ENCODE data around the gene GAPDHS. TPM values are rescaled to one million over a fixed set of nuclear protein-coding genes. Genes with fewer than 3 reads are reported as not detected.
A peak's percentile ranks its signal among the peaks of the same experiment; 100 is the strongest.

GAPDHS gene
- polyA plus RNA-seq, 3 donors, result not detected

DNA sequence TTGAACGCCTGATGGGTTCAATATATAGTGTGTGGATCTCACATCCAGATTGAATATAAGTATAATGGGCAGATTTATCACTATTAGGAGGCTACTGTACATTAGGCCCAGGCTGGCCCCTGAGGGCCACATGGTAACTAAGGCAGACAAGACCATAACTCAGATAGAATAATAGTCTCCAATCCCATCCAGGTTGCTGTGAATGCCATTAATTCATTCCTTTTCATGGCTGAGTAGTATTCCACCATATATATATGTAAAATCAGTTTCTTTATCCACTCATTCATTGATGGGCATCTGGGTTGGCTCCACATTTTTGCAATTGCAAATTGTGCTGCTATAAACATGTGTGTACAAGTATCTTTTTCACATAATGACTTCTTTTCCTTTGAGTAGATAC is 44.7 kb downstream of the GAPDHS start:
- DNase-seq (ENCODE audit: low read depth in 3 of 3, low spot score in 2 of 3), result no peak

DNA sequence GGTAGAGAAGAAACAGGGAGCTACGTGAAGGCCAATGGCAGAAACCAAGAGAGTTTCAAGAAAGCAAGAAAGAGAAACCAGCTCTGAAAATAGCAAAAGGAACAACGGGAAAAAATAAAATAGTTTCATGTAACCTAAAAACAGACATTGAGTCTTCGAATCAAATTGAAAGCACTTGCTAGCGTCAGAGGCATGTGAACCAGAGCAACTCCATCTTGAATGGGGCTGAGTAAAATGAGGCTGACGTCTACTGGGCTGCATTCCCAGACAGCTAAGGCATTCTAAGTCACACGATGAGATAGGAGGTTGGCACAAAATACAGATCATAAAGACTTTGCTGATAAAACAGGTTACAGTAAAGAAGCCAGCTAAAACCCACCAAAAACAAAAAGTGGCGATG is 45.5 kb downstream of the GAPDHS start:
- no peak for DNase-seq (ENCODE audit: low read depth in 3 of 3, low spot score in 2 of 3)

DNA sequence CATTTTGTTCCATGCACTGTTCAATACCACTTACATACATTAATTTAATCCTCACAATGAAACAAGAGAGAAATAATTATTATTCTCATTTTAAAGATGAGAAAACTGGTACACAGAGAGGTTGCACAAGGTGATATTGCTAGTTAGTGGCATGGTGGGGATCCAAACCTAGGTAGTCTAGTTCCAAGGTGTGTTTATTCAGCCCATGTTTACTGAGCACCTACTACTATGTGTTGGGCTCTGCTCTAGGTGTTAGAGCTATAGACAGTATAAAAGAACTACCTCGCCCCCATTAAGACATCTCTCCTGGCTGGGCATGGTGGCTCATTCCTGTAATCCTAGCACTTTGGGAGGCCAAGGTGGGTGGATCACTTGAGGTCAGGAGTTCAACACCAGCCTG is 49.5 kb downstream of the GAPDHS start:
- DNase-seq (ENCODE audit: low read depth in 3 of 3, low spot score in 2 of 3), result no peak

DNA sequence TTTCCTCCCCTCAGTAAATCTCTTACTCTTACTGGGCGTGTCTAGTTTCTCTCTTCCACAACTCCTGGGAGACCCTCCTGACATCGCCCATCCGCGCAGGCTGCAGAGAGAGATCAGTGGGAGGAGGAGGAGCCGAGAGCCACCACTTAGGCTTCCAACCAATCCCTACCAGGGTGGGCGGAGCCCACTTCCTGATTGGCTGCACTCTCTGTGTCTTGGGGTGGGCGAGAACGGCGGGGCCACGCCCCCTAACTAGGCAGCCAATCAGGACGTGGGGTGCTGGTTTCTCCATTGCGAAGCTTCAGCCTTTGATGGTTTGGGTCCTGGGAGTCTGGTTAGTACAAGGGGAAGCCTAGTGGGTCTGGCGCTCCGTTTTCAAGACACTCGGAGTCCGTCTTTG is 52.6 kb downstream of the GAPDHS start, which contains the start of gene PMIS2:
PMIS2 (plus strand) TSS at position 326 of the 400 bp plus-strand sequence. CDS start 87 bp downstream, outside the sequence.
- DNase-seq (ENCODE audit: low read depth in 3 of 3, low spot score in 2 of 3), result no peak

DNA sequence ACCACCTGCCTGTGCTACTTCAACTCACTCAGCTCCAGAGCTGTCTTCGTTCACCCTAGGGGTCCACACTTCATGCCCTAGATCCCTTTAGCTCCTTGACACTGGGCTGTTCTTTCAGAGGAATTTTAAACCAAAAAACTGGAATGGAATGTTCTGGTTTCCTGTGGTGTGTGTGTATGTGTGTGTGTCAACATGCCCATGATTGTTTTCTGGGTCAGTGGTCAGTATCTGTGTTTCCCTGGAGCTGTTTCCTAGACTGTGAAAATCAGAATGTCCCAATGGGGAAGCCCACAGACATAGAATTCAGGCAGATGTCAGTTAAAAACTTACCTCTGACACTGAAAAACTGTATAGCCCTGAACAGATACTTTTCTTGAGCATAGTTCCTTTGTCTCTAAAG is 54.1 kb downstream of the GAPDHS start:
- no peak for DNase-seq (ENCODE audit: low read depth in 3 of 3, low spot score in 2 of 3)

DNA sequence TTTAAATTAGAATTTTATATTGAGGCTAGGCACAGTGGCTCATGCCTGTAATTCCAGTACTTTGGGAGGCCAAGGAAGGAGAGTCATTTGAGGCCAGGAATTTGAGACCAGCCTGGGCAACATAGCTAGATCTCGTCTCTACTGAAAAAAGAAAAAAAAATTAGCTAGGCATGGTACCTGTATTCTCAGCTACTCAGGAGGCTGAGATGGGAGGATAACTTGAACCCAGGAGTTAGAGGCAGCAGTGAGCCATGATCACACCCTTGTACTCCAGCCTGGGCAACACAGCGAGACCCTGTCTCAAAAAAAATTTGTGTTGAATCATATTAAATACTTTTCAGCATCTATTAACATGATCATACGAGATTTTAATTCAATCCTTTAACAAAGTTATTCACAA is 57.6 kb downstream of the GAPDHS start:
- no peak for DNase-seq (ENCODE audit: low read depth in 3 of 3, low spot score in 2 of 3)

DNA sequence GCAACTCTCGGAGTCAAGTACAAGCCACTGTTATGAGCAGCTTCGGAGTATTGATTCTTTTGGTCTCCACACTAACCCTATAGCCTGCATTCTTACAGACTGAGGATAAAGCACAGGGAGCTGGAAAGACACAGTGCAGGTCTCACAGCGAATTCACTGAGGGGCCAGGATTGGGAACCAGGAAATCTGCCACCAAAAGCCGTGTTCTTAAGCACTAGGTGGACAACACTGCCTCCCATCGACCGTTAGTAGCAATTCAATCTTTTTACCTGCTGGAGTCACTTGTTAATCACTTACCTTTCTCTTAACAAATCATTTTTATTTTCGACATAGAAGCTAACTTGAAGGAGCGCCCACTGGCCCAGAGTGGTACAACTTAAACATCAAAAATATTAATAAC is 59.0 kb downstream of the GAPDHS start:
- DNase-seq (ENCODE audit: low read depth in 3 of 3, low spot score in 2 of 3), result peak in 2 of 3 donors; percentile 27 to 31

Other genes starting within 250 kb of the GAPDHS start
- gene MAG, start 241.3 kb upstream of the GAPDHS start, polyA plus RNA-seq (ENCODE audit: insufficient read length in 3 of 3), result 1 to 10 TPM; 1.9 to 2.7 (median 2.3) TPM
- gene CD22, start 204.3 kb upstream of the GAPDHS start, polyA plus RNA-seq (ENCODE audit: insufficient read length in 3 of 3), result 1 to 10 TPM; 5.1 to 10.0 (median 8.7) TPM
- under 1 TPM; 0.22 to 0.30 (median 0.28) TPM for gene FFAR1, start 185.6 kb upstream of the GAPDHS start, polyA plus RNA-seq (ENCODE audit: insufficient read length in 3 of 3)
- gene FFAR3, start 175.0 kb upstream of the GAPDHS start, polyA plus RNA-seq (ENCODE audit: insufficient read length in 3 of 3), result under 1 TPM in 2 of 3 donors, not detected in 1; 0.14 to 0.31 TPM
- not detected for gene GPR42, start 162.4 kb upstream of the GAPDHS start, polyA plus RNA-seq (ENCODE audit: insufficient read length in 3 of 3)
- under 1 TPM; 0.28 to 0.86 (median 0.31) TPM for gene FFAR2, start 85.2 kb upstream of the GAPDHS start, polyA plus RNA-seq (ENCODE audit: insufficient read length in 3 of 3)
- under 1 TPM in 2 of 3 donors, not detected in 1; 0.47 to 0.86 TPM for gene KRTDAP, start 43.0 kb upstream of the GAPDHS start, polyA plus RNA-seq (ENCODE audit: insufficient read length in 3 of 3)
- gene DMKN, start 19.8 kb upstream of the GAPDHS start, polyA plus RNA-seq (ENCODE audit: insufficient read length in 3 of 3), result 10 to 100 TPM; 68.1 to 72.6 (median 69.0) TPM
- not detected for gene SBSN, start 5.1 kb upstream of the GAPDHS start, polyA plus RNA-seq (ENCODE audit: insufficient read length in 3 of 3)
- 10 to 100 TPM; 84.1 to 99.1 (median 92.9) TPM for gene TMEM147, start 12.2 kb downstream of the GAPDHS start, polyA plus RNA-seq (ENCODE audit: insufficient read length in 3 of 3)
- under 1 TPM in 1 of 3 donors, not detected in 2; 0.06 TPM for gene ATP4A, start 30.2 kb downstream of the GAPDHS start, polyA plus RNA-seq (ENCODE audit: insufficient read length in 3 of 3)
- gene PMIS2, start 52.7 kb downstream of the GAPDHS start, polyA plus RNA-seq (ENCODE audit: insufficient read length in 3 of 3), result not detected
- 10 to 100 TPM; 19.9 to 21.4 (median 21.4) TPM for gene HAUS5, start 79.3 kb downstream of the GAPDHS start, polyA plus RNA-seq (ENCODE audit: insufficient read length in 3 of 3)
- 10 to 100 TPM; 54.6 to 65.5 (median 55.0) TPM for gene RBM42, start 95.6 kb downstream of the GAPDHS start, polyA plus RNA-seq (ENCODE audit: insufficient read length in 3 of 3)
- gene ETV2, start 108.3 kb downstream of the GAPDHS start, polyA plus RNA-seq (ENCODE audit: insufficient read length in 3 of 3), result 1 to 10 TPM in 1 of 3 donors, under 1 TPM in 2; 0.74 to 1.3 (median 0.75) TPM
- 100 to 1,000 TPM; 394 to 408 (median 402) TPM for gene COX6B1, start 114.9 kb downstream of the GAPDHS start, polyA plus RNA-seq (ENCODE audit: insufficient read length in 3 of 3)
- 10 to 100 TPM in 2 of 3 donors, under 1 TPM in 1; 0.12 to 18.6 (median 13.4) TPM for gene UPK1A, start 133.1 kb downstream of the GAPDHS start, polyA plus RNA-seq (ENCODE audit: insufficient read length in 3 of 3)
- gene ZBTB32, start 171.1 kb downstream of the GAPDHS start, polyA plus RNA-seq (ENCODE audit: insufficient read length in 3 of 3), result under 1 TPM in 2 of 3 donors, not detected in 1; 0.25 to 0.37 TPM
- 10 to 100 TPM; 24.8 to 26.6 (median 25.4) TPM for gene KMT2B, start 184.5 kb downstream of the GAPDHS start, polyA plus RNA-seq (ENCODE audit: insufficient read length in 3 of 3)
- gene IGFLR1, start 209.0 kb downstream of the GAPDHS start, polyA plus RNA-seq (ENCODE audit: insufficient read length in 3 of 3), result 1 to 10 TPM; 1.8 to 2.7 (median 2.7) TPM
- gene U2AF1L4, start 212.0 kb downstream of the GAPDHS start, polyA plus RNA-seq (ENCODE audit: insufficient read length in 3 of 3), result 10 to 100 TPM; 15.2 to 20.9 (median 17.2) TPM
- 10 to 100 TPM; 55.6 to 62.0 (median 59.6) TPM for gene PSENEN, start 212.2 kb downstream of the GAPDHS start, polyA plus RNA-seq (ENCODE audit: insufficient read length in 3 of 3)
- gene LIN37, start 215.1 kb downstream of the GAPDHS start, polyA plus RNA-seq (ENCODE audit: insufficient read length in 3 of 3), result 10 to 100 TPM; 11.3 to 11.7 (median 11.6) TPM
- 10 to 100 TPM; 17.5 to 21.5 (median 18.7) TPM for gene HSPB6, start 223.6 kb downstream of the GAPDHS start, polyA plus RNA-seq (ENCODE audit: insufficient read length in 3 of 3)
- gene PROSER3, start 224.7 kb downstream of the GAPDHS start, polyA plus RNA-seq (ENCODE audit: insufficient read length in 3 of 3), result 10 to 100 TPM; 12.9 to 14.7 (median 14.5) TPM
- 10 to 100 TPM; 11.0 to 16.1 (median 12.5) TPM for gene ARHGAP33, start 242.1 kb downstream of the GAPDHS start, polyA plus RNA-seq (ENCODE audit: insufficient read length in 3 of 3)